ENCODE measurements around the gene PRICKLE2. TPM values are rescaled to one million over a fixed set of nuclear protein-coding genes. Genes with fewer than 3 reads are reported as not detected.

Gene PRICKLE2
- total RNA-seq, 1 donor from 2014 or later: 84.4 TPM

- H3K4me1 ChIP-seq (ENCODE audit: insufficient read depth, low read length): no peaks in the 10 kb centered on the region
- H4K20me1 ChIP-seq (ENCODE audit: insufficient read depth, low read length): peaks cover 68% of the 10 kb centered on the region
- H3K27me3 Mint-ChIP-seq (ENCODE audit: low read depth, unreplicated experiment): no peaks in the 10 kb centered on the region
- FAIRE-seq (no peak), DNase-seq (ENCODE audit: low read depth) (no peak)
- no peak overlapping the region for H3K27ac ChIP-seq (ENCODE audit: low read depth, low read length)
- H3K4me3 ChIP-seq (ENCODE audit: insufficient read depth, low read depth, low read length): no peak overlapping the region
- TF ChIP-seq EZH2 (IDR thresholded peaks at IDR 0.05; ENCODE audit: insufficient read depth, low read length) (no peak), CTCF (IDR thresholded peaks at IDR 0.05; ENCODE audit: insufficient read depth, low read depth, low read length) (no peak)
- H3K4me2 ChIP-seq (ENCODE audit: low read length): no peak overlapping the region
- H3K4me1 Mint-ChIP-seq (ENCODE audit: low read depth, unreplicated experiment): peaks cover 42% of the 10 kb centered on the region
- no peaks in the 10 kb centered on the region for H3K9me3 Mint-ChIP-seq (ENCODE audit: unreplicated experiment)
- H3K9ac ChIP-seq (ENCODE audit: low read length): no peak overlapping the region
- peaks cover 3% of the 10 kb centered on the region for H3K36me3 ChIP-seq (ENCODE audit: insufficient read depth, low read length)
- H3K27ac Mint-ChIP-seq (ENCODE audit: unreplicated experiment): no peak overlapping the region
- H3K9me3 ChIP-seq (ENCODE audit: insufficient read depth, low read depth, low read length): no peaks in the 10 kb centered on the region
- peaks cover 54% of the 10 kb centered on the region for H3K79me2 ChIP-seq (ENCODE audit: insufficient read depth, low read length)
- H3K27me3 ChIP-seq (ENCODE audit: insufficient read depth, low read length): no peaks in the 10 kb centered on the region
- no peak overlapping the region for H3K4me3 Mint-ChIP-seq (ENCODE audit: unreplicated experiment)
- H3K36me3 Mint-ChIP-seq (ENCODE audit: low read depth, unreplicated experiment): peaks cover 42% of the 10 kb centered on the region
- no peak overlapping the region for H2AFZ ChIP-seq (ENCODE audit: low read depth, low read length)
Measured at GRCh38 chr3:64131725-64132469, 93.4 kb downstream of the PRICKLE2 start.

GRCh38 chr3:64130436-64130835, 94.8 kb downstream of the PRICKLE2 start:
- Histone ChIP-seq H3K4me2 (ENCODE audit: low read length) (no peak overlapping the region), H4K20me1 (ENCODE audit: insufficient read depth, low read length) (peaks cover 57% of the 10 kb centered on the region), H3K79me2 (ENCODE audit: insufficient read depth, low read length) (peaks cover 46% of the 10 kb centered on the region), H3K27me3 (ENCODE audit: insufficient read depth, low read length) (no peaks in the 10 kb centered on the region), H3K27ac (ENCODE audit: low read depth, low read length) (no peak overlapping the region), H3K9me3 (ENCODE audit: insufficient read depth, low read depth, low read length) (no peaks in the 10 kb centered on the region), H3K36me3 (ENCODE audit: insufficient read depth, low read length) (peaks cover 3% of the 10 kb centered on the region), H3K4me3 (ENCODE audit: insufficient read depth, low read depth, low read length) (no peak overlapping the region), H2AFZ (ENCODE audit: low read depth, low read length) (no peak overlapping the region), H3K4me1 (ENCODE audit: insufficient read depth, low read length) (no peaks in the 10 kb centered on the region), H3K9ac (ENCODE audit: low read length) (no peak overlapping the region)
- H3K36me3 Mint-ChIP-seq (ENCODE audit: low read depth, unreplicated experiment): peaks cover 31% of the 10 kb centered on the region
- no peak for FAIRE-seq
- no peaks in the 10 kb centered on the region for H3K9me3 Mint-ChIP-seq (ENCODE audit: unreplicated experiment)
- no peak overlapping the region for H3K27ac Mint-ChIP-seq (ENCODE audit: unreplicated experiment)
- H3K27me3 Mint-ChIP-seq (ENCODE audit: low read depth, unreplicated experiment): no peaks in the 10 kb centered on the region
- TF ChIP-seq EZH2 (IDR thresholded peaks at IDR 0.05; ENCODE audit: insufficient read depth, low read length) (no peak), CTCF (IDR thresholded peaks at IDR 0.05; ENCODE audit: insufficient read depth, low read depth, low read length) (no peak)
- DNase-seq (ENCODE audit: low read depth): no peak
- peaks cover 38% of the 10 kb centered on the region for H3K4me1 Mint-ChIP-seq (ENCODE audit: low read depth, unreplicated experiment)
- H3K4me3 Mint-ChIP-seq (ENCODE audit: unreplicated experiment): no peak overlapping the region

GRCh38 chr3:64129581-64129980, 95.7 kb downstream of the PRICKLE2 start:
- H3K4me1 ChIP-seq (ENCODE audit: insufficient read depth, low read length): no peaks in the 10 kb centered on the region
- H3K9ac ChIP-seq (ENCODE audit: low read length): no peak overlapping the region
- peaks cover 44% of the 10 kb centered on the region for H3K79me2 ChIP-seq (ENCODE audit: insufficient read depth, low read length)
- H4K20me1 ChIP-seq (ENCODE audit: insufficient read depth, low read length): peaks cover 49% of the 10 kb centered on the region
- H3K27ac ChIP-seq (ENCODE audit: low read depth, low read length): no peak overlapping the region
- H3K9me3 Mint-ChIP-seq (ENCODE audit: unreplicated experiment): no peaks in the 10 kb centered on the region
- no peak for FAIRE-seq
- no peak for DNase-seq (ENCODE audit: low read depth)
- no peak overlapping the region for H2AFZ ChIP-seq (ENCODE audit: low read depth, low read length)
- H3K27me3 ChIP-seq (ENCODE audit: insufficient read depth, low read length): no peaks in the 10 kb centered on the region
- H3K36me3 ChIP-seq (ENCODE audit: insufficient read depth, low read length): peaks cover 3% of the 10 kb centered on the region
- no peak overlapping the region for H3K4me3 Mint-ChIP-seq (ENCODE audit: unreplicated experiment)
- no peak overlapping the region for H3K27ac Mint-ChIP-seq (ENCODE audit: unreplicated experiment)
- TF ChIP-seq CTCF (IDR thresholded peaks at IDR 0.05; ENCODE audit: insufficient read depth, low read depth, low read length): no peak
- TF ChIP-seq EZH2 (IDR thresholded peaks at IDR 0.05; ENCODE audit: insufficient read depth, low read length): no peak
- H3K27me3 Mint-ChIP-seq (ENCODE audit: low read depth, unreplicated experiment): no peaks in the 10 kb centered on the region
- H3K4me3 ChIP-seq (ENCODE audit: insufficient read depth, low read depth, low read length): no peak overlapping the region
- H3K4me2 ChIP-seq (ENCODE audit: low read length): no peak overlapping the region
- no peaks in the 10 kb centered on the region for H3K9me3 ChIP-seq (ENCODE audit: insufficient read depth, low read depth, low read length)
- H3K36me3 Mint-ChIP-seq (ENCODE audit: low read depth, unreplicated experiment): peaks cover 24% of the 10 kb centered on the region
- H3K4me1 Mint-ChIP-seq (ENCODE audit: low read depth, unreplicated experiment): peaks cover 31% of the 10 kb centered on the region
